ENCODE results near the gene USP25. TPM values are rescaled to one million over a fixed set of nuclear protein-coding genes. Genes with fewer than 3 reads are reported as not detected.

USP25 gene
- total RNA-seq, 1 donor from 2014 or later = 45.2 TPM

DNA sequence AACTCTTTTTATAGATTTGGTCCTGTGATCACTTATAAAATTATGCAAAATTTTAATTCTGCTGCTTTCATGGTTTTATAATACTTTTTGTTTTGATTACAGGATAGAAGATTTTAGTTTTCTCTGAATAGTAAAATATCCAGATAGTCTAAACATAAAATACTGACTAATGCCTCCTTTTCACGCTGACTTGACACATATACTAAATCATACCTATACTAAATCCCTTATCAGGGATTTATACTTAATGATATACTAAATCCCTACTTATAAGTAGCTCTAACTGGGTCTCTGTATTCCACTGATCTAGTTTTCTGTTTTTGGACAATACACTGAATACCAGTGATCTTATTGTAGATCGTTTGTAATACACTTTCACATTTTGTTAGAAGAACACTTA lies 128.0 kb downstream of the USP25 start:
- no peak for TF ChIP-seq CTCF (IDR thresholded peaks at IDR 0.05)
- DNase-seq (ENCODE audit: extremely low spot score, unreplicated experiment) = no peak
- Mint-ChIP-seq H3K27ac (ENCODE audit: unreplicated experiment) (no peak overlapping the region), H3K36me3 (ENCODE audit: unreplicated experiment) (peaks cover 21% of the 10 kb centered on the region), H3K4me3 (ENCODE audit: unreplicated experiment) (no peak overlapping the region), H3K9me3 (ENCODE audit: unreplicated experiment) (no peaks in the 10 kb centered on the region), H3K4me1 (ENCODE audit: unreplicated experiment) (peaks cover 7% of the 10 kb centered on the region), H3K27me3 (ENCODE audit: unreplicated experiment) (no peaks in the 10 kb centered on the region)

DNA sequence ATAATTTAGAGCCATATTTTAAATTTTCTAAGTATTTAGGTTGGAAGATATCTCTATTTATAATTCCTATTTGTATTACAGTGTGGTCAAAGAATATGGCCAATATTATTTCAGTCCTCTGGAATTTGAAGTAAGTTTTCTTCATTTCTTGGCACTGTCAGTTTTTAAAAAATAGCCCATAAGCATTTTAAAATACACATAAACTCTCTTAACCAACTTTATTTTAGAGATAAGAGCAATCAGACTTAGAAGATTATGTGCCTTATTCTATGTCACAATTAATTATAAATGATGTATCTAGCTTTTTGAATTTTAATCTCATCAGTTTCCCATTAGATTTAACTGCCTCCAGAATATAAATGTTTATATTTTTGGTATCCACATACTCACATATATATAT lies 130.8 kb downstream of the USP25 start:
- peaks cover 7% of the 10 kb centered on the region for H3K4me1 Mint-ChIP-seq (ENCODE audit: unreplicated experiment)
- peaks cover 25% of the 10 kb centered on the region for H3K36me3 Mint-ChIP-seq (ENCODE audit: unreplicated experiment)
- no peak overlapping the region for H3K27ac Mint-ChIP-seq (ENCODE audit: unreplicated experiment)
- no peaks in the 10 kb centered on the region for H3K27me3 Mint-ChIP-seq (ENCODE audit: unreplicated experiment)
- TF ChIP-seq CTCF (IDR thresholded peaks at IDR 0.05) = no peak
- no peaks in the 10 kb centered on the region for H3K9me3 Mint-ChIP-seq (ENCODE audit: unreplicated experiment)
- DNase-seq (ENCODE audit: extremely low spot score, unreplicated experiment) = no peak
- H3K4me3 Mint-ChIP-seq (ENCODE audit: unreplicated experiment) = no peak overlapping the region

GRCh38 chr21:15868940-15869339 lies 139.2 kb downstream of the USP25 start:
- H3K27ac Mint-ChIP-seq (ENCODE audit: unreplicated experiment) = no peak overlapping the region
- TF ChIP-seq CTCF (IDR thresholded peaks at IDR 0.05) = no peak

GRCh38 chr21:15870819-15871218 lies 141.0 kb downstream of the USP25 start:
- DNase-seq (ENCODE audit: extremely low spot score, unreplicated experiment) = no peak
- Mint-ChIP-seq H3K4me3 (ENCODE audit: unreplicated experiment) (no peak overlapping the region), H3K27ac (ENCODE audit: unreplicated experiment) (no peak overlapping the region), H3K9me3 (ENCODE audit: unreplicated experiment) (no peaks in the 10 kb centered on the region), H3K4me1 (ENCODE audit: unreplicated experiment) (peaks cover 5% of the 10 kb centered on the region), H3K36me3 (ENCODE audit: unreplicated experiment) (peaks cover 46% of the 10 kb centered on the region), H3K27me3 (ENCODE audit: unreplicated experiment) (no peaks in the 10 kb centered on the region)
- TF ChIP-seq CTCF (IDR thresholded peaks at IDR 0.05) = no peak

More at GRCh38 chr21:15868940-15869339, 139.2 kb downstream of the USP25 start:
- DNase-seq (ENCODE audit: extremely low spot score, unreplicated experiment) = no peak
- H3K4me3 Mint-ChIP-seq (ENCODE audit: unreplicated experiment) = no peak overlapping the region
- H3K9me3 Mint-ChIP-seq (ENCODE audit: unreplicated experiment) = no peaks in the 10 kb centered on the region
- H3K27me3 Mint-ChIP-seq (ENCODE audit: unreplicated experiment) = no peaks in the 10 kb centered on the region
- H3K36me3 Mint-ChIP-seq (ENCODE audit: unreplicated experiment) = peaks cover 38% of the 10 kb centered on the region
- H3K4me1 Mint-ChIP-seq (ENCODE audit: unreplicated experiment) = no peaks in the 10 kb centered on the region

DNA sequence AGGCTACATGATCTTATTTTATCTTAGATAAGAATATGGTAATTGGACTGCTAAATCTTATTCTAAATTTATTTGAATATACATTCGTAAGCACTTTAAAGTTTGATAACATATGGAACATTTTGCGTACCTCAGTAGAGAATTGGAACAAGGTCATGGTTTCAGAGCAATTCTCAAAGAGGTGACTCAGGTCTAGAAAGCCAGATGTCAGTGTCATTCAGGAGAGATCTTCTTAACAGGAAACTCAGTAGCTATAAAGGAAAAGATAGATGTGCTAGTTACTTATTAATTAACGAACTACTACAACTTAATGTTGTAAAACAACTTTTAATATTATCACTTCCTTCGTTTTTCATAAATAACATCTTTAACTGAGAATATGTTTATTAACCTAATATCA lies 142.5 kb downstream of the USP25 start:
- Mint-ChIP-seq H3K4me1 (ENCODE audit: unreplicated experiment) (peaks cover 5% of the 10 kb centered on the region), H3K4me3 (ENCODE audit: unreplicated experiment) (no peak overlapping the region)
- no peak for TF ChIP-seq CTCF (IDR thresholded peaks at IDR 0.05)

More for the DNA sequence above, 142.5 kb downstream of the USP25 start:
- Mint-ChIP-seq H3K36me3 (ENCODE audit: unreplicated experiment) (peaks cover 51% of the 10 kb centered on the region), H3K27ac (ENCODE audit: unreplicated experiment) (no peak overlapping the region), H3K9me3 (ENCODE audit: unreplicated experiment) (no peaks in the 10 kb centered on the region), H3K27me3 (ENCODE audit: unreplicated experiment) (no peaks in the 10 kb centered on the region)
- no peak for DNase-seq (ENCODE audit: extremely low spot score, unreplicated experiment)
